GM18505 (cell line): Measurements from ENCODE around the gene SPDYC.
"Not testable (repeated sequence)": the region's sequence is repeated elsewhere in the genome, so short reads cannot be mapped to it uniquely, and the experiment has no call there.

Experiments used
- ATAC-seq: cut with Tn5 transposase; IDR thresholded peaks from one replicate; pipeline ENCODE4 v1.9.1; 2021; ENCODE audit not compliant: unreplicated experiment
- POLR2A ChIP-seq: IDR thresholded peaks from 4 replicates; pipeline ENCODE4 v1.6.1; 2011; ENCODE audit warnings: borderline replicate concordance; ENCODE audit not compliant: insufficient read depth, insufficient read length; ENCODE audit errors: extremely low read depth

The SPDYC gene

DNA sequence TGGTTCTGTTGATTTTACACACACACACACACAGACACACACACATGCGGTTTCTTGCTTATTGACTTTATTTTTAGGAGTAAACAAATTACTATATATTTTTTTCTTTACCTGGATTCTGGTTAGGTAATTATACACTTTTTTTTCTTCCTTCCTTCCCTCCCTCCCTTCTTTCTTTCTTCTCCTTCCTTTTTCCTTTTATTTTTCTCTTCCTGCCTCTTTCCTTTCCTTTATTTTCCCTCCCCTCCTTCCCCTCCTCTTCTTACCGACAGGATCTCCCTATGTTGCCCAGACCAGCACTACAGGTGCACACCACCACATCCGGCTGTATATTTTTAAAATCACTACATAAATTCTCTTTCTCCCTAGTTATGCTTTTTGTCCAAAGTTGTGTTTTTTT is 3.1 kb upstream of the SPDYC start:
- ATAC-seq, result no peak
- TF ChIP-seq POLR2A, result no peak

DNA sequence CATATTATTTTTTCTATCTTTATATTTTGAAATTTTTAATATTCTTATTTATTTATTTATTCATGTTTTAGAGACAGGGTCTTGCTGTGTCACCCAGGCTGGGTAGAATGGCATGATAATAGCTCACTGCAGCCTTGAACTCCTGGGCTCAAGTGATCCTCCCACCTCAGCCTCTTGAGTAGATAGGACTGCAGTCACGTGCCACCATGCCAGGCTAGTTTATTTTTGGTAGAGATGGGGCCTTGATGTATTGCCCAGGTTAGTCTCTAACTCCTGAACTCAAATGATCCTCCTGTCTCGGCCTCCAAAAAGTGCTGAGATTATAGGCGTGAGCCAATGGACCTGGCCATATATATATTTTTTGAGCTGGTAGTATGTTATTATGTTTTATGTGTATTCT is 2.4 kb upstream of the SPDYC start:
- TF ChIP-seq POLR2A, result no peak
- no peak for ATAC-seq

DNA sequence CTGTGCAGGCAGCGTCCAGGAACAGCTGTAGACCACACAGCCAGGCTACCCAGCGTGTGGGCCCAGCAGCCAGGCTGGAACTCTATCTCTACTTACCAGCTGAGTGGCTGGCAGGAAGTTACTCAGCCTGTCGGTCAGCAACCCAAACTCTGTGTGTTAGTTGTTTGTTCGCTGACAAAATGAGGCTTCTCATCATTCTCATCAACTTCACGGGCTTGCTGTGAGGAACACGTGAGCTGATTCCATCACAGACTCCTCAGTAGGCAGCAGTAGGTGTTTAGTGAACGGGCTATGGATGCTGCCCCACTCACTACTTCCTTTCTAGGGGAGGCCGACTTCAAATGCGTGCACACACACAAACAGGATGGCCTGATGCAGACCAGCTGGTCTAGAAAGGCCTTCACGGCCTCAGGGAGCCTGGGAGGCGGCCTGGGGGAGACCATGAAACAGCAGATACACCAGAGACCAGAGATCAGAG is 830 bp upstream of the SPDYC start:
- TF ChIP-seq POLR2A, result no peak
- ATAC-seq, result no peak

GRCh38 chr11:65172600-65172999 is 2.6 kb downstream of the SPDYC start:
- no peak for TF ChIP-seq POLR2A
- ATAC-seq, result no peak

- ATAC-seq, result not testable (repeated sequence)
These were observed 4.6 kb downstream of the SPDYC start for GRCh38 chr11:65174571-65175010.

- TF ChIP-seq POLR2A, result peak; percentile 50
- peak; percentile 56 for ATAC-seq
These were observed 11.0 kb downstream of the SPDYC start for GRCh38 chr11:65180877-65181568.

GRCh38 chr11:65181569-65182257 is 11.7 kb downstream of the SPDYC start, which contains the start of gene CAPN1:
CAPN1 (plus strand) TSS chr11:65181928; CDS start chr11:65182702, 774 bp downstream.
- peak; percentile 38 for ATAC-seq
- TF ChIP-seq POLR2A, result peak; percentile 21

- no peak for ATAC-seq
These were observed 12.5 kb downstream of the SPDYC start for GRCh38 chr11:65182258-65183170.

DNA sequence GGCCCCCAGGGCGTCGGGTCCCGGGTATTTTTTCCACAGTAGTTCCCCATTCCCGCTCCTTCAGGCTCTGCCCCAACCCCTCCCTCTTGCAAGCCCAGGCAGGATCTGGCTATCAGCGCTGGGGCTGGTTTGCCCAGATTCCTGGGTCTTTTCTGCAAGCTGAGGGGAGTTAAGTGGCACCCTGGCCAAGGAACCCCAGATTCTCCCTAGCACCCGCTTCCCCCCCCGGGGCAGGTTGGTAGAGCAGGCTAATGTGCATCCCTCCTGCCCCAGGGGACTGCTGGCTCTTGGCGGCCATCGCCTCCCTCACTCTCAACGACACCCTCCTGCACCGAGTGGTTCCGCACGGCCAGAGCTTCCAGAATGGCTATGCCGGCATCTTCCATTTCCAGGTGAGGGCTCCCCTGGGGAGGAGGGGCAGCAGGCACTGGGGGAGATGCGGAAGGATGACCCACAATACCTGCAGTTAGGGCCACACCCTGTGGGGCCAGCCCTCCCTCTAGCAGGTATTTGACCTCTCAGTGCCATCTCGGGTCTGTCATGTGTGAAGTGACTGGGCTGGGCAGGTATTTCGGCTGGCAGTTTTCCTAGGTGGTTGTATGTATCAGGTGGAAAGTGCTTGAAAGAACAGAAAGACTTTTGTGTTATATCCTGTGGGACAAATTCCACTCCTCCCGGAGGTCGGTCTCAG is 13.3 kb downstream of the SPDYC start:
- ATAC-seq, result no peak

More at GRCh38 chr11:65182258-65183170, 12.5 kb downstream of the SPDYC start:
- TF ChIP-seq POLR2A, result no peak

DNA sequence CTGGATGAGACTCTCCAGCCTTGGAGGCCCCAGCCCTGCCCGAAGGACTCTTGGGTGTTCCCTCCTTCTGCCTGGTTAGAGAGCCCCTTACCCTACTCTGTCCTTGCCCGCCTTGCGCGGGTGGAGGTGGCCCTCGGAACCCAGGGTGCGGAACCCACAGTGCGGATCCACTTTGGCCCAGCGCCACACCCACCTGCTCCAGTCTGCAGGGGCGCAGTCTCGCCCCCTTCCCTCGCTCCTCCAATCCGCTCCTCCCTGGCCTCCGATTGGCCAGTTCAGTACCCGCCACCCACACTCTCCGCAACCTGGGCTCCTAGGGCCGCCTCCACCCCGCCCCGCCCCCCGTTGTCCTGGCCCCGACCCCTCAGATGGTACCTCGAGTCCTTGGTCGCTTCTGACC is 14.1 kb downstream of the SPDYC start:
- TF ChIP-seq POLR2A, result no peak
- no peak for ATAC-seq

More for the DNA sequence above, 13.3 kb downstream of the SPDYC start:
- TF ChIP-seq POLR2A, result no peak

- no peak for ATAC-seq
- no peak for TF ChIP-seq POLR2A
These were observed 15.1 kb downstream of the SPDYC start for GRCh38 chr11:65185171-65185570.

GRCh38 chr11:65185869-65186341 is 15.9 kb downstream of the SPDYC start:
- no peak for TF ChIP-seq POLR2A
- ATAC-seq, result no peak

- ATAC-seq, result no peak
- no peak for TF ChIP-seq POLR2A
These were observed 16.7 kb downstream of the SPDYC start for GRCh38 chr11:65186701-65187100.

GRCh38 chr11:65187146-65187675 is 17.2 kb downstream of the SPDYC start:
- no peak for TF ChIP-seq POLR2A
- no peak for ATAC-seq
